HCT116 (cell line): ENCODE results near the gene PDE4A. TPM values are rescaled to one million over a fixed set of nuclear protein-coding genes. Genes with fewer than 3 reads are reported as not detected.

Source experiments
- ATAC-seq: fragments of 200-7000 bp; cut with Tn5 transposase; 2 replicates; pipeline ENCODE4 v1.9.1; 2020; ENCODE audit warnings: mild to moderate bottlenecking, moderate library complexity
- BruUV-seq: library from RNA; stranded (reverse); fragments of 400-500 nt; replicated peaks from 2 replicates; lab custom pipeline; 2021; lab: Mats Ljungman, UMichigan
- CTCF ChIA-PET: fragments of 300-600 bp; sonication (Branson Sonifier 250); formaldehyde crosslinking; loops from one replicate; lab custom pipeline; 2021; ENCODE audit warnings: antibody characterized with exemption; lab: Charles Lee
- POLR2A ChIA-PET: fragments of 300-600, 350-600 bp; sonication (Branson Sonifier 250); formaldehyde crosslinking; loops from one replicate; lab custom pipeline; 2021; ENCODE audit warnings: antibody characterized with exemption; lab: Charles Lee
- RAD21 ChIA-PET, 2 experiments: fragments of 300-600 bp; sonication (Branson Sonifier 250); formaldehyde crosslinking; loops; one replicate each; lab custom pipeline; 2023; ENCODE audit warnings: low total read pairs in 2 of 2; ENCODE audit not compliant: uncharacterized antibody in 2 of 2, unreplicated experiment in 2 of 2, low non-redundant PET in 1 of 2; lab: Charles Lee
- DNase-seq: peaks from one replicate; pipeline ENCODE4 v3.0.0-alpha.2; 2010; ENCODE audit warnings: low read depth, low spot score
- H2AFZ ChIP-seq: fragments of 200-600 bp; shearing (Covaris generic), sonication (generic); 2 replicates; pipeline ENCODE4 v1.6.1; 2017; ENCODE audit warnings: low read depth, mixed run types, mixed read lengths, antibody characterized with exemption, low read length; ENCODE audit not compliant: poor library complexity, severe bottlenecking
- H3K27ac ChIP-seq: 2 replicates; pipeline ENCODE4 v1.5.1; 2012; ENCODE audit warnings: low read depth, low read length
- H3K27me3 ChIP-seq: fragments of 200-600 bp; sonication (generic); 2 replicates; pipeline ENCODE4 v1.6.1; 2016; ENCODE audit warnings: mixed run types, low read length, mixed read lengths; ENCODE audit not compliant: insufficient read depth
- H3K36me3 ChIP-seq, 2 experiments: fragments of 200-500 bp in 1 of 2; fragments of 200-600 bp in 1 of 2; sonication (Bioruptor generic) in 1 of 2; sonication (generic) in 1 of 2; 2 replicates each; pipeline versions ENCODE4 v1.5.1 to v1.6.1; 2014 to 2016; ENCODE audit warnings: low read length in 2 of 2, inconsistent platforms in 1 of 2, mixed read lengths in 1 of 2, mixed run types in 1 of 2; ENCODE audit not compliant: insufficient read depth in 2 of 2, control insufficient read depth in 1 of 2
- H3K4me1 ChIP-seq, 2 experiments: fragments of 200-600 bp in 1 of 2; sonication (generic) in 1 of 2; 2 replicates each; pipeline versions ENCODE4 v1.5.1 to v1.6.1; 2012 to 2017; ENCODE audit warnings: low read length in 2 of 2, inconsistent platforms in 1 of 2, mild to moderate bottlenecking in 1 of 2, mixed read lengths in 1 of 2, mixed run types in 1 of 2, moderate library complexity in 1 of 2; ENCODE audit not compliant: insufficient read depth in 2 of 2, control insufficient read depth in 1 of 2
- H3K4me2 ChIP-seq: fragments of 200-600 bp; sonication (generic); 2 replicates; pipeline ENCODE4 v1.6.1; 2017; ENCODE audit warnings: mixed run types, low read length, mixed read lengths
- H3K4me3 ChIP-seq, 2 experiments: fragments of 200-600 bp in 1 of 2; sonication (generic) in 1 of 2; replicated peaks in 1 of 2; 2 replicates each; pipeline ENCODE4 v1.5.1; 2011 to 2016; ENCODE audit warnings: low read length in 2 of 2, control low read depth in 1 of 2, low read depth in 1 of 2, mild to moderate bottlenecking in 1 of 2, mixed read lengths in 1 of 2, mixed run types in 1 of 2
- H3K79me2 ChIP-seq: fragments of 200-600 bp; sonication (generic); 2 replicates; pipeline ENCODE4 v1.6.1; 2017; ENCODE audit warnings: mild to moderate bottlenecking, mixed run types, low read length, moderate library complexity, mixed read lengths; ENCODE audit not compliant: insufficient read depth
- H3K9ac ChIP-seq: fragments of 200-600 bp; sonication (generic); 2 replicates; pipeline ENCODE4 v1.6.1; 2016; ENCODE audit warnings: low read length, mixed read lengths
- H3K9me2 ChIP-seq: fragments of 200-600 bp; sonication (generic), shearing (Covaris generic); 2 replicates; pipeline ENCODE4 v1.6.1; 2017; ENCODE audit warnings: mixed run types, mild to moderate bottlenecking, moderate library complexity; ENCODE audit not compliant: insufficient read depth
- H3K9me3 ChIP-seq, 2 experiments: fragments of 200-500 bp in 1 of 2; fragments of 200-600 bp in 1 of 2; sonication (Bioruptor generic) in 1 of 2; sonication (generic) in 1 of 2; 2 replicates each; pipeline ENCODE4 v1.6.1; 2014 to 2017; ENCODE audit warnings: low read length in 2 of 2, mixed read lengths in 2 of 2, inconsistent platforms in 1 of 2, low read depth in 1 of 2, mild to moderate bottlenecking in 1 of 2, mixed run types in 1 of 2, moderate library complexity in 1 of 2; ENCODE audit not compliant: control insufficient read depth in 1 of 2, insufficient read depth in 1 of 2
- H4K20me1 ChIP-seq: fragments of 200-600 bp; sonication (generic), shearing (Covaris generic); 2 replicates; pipeline ENCODE4 v1.6.1; 2017; ENCODE audit warnings: mixed run types, mild to moderate bottlenecking, moderate library complexity; ENCODE audit not compliant: insufficient read depth
- CBX3 ChIP-seq: IDR thresholded peaks from 2 replicates; pipeline ENCODE4 v1.6.1; 2012; ENCODE audit warnings: low read depth
- CTCF ChIP-seq, 3 experiments: fragments of 200-600 bp in 1 of 3; sonication (generic) in 1 of 3; IDR thresholded peaks in 2 of 3; conservative IDR thresholded peaks in 1 of 3; 2 replicates each; pipeline ENCODE4 v1.5.1; 2012 to 2017; ENCODE audit warnings: low read depth in 2 of 3, low read length in 2 of 3, antibody characterized with exemption in 1 of 3, borderline replicate concordance in 1 of 3, control low read depth in 1 of 3, mild to moderate bottlenecking in 1 of 3, mixed read lengths in 1 of 3, mixed run types in 1 of 3, moderate library complexity in 1 of 3; ENCODE audit not compliant: insufficient read depth in 1 of 3
- EZH2 ChIP-seq: fragments of 200-600 bp; sonication (generic); IDR thresholded peaks from 2 replicates; pipeline ENCODE4 v1.6.1; 2017; ENCODE audit warnings: antibody characterized with exemption, mixed run types
- MAX ChIP-seq: IDR thresholded peaks from 2 replicates; pipeline ENCODE4 v1.6.1; 2012
- POLR2AphosphoS5 ChIP-seq: IDR thresholded peaks from 2 replicates; pipeline ENCODE4 v1.6.1; 2011; ENCODE audit warnings: mild to moderate bottlenecking, low read depth, low read length, moderate library complexity
- SIN3A ChIP-seq: IDR thresholded peaks from 2 replicates; pipeline ENCODE4 v1.6.1; 2012; ENCODE audit warnings: low read depth
- intact Hi-C: fragments of 100-400 bp; cut with micrococcal nuclease; formaldehyde crosslinking; loops from 2 replicates; pipeline ENCODE4 v1.10.0; 2022
- total RNA-seq: library from RNA; stranded (reverse); gene quantifications from one replicate; pipeline ENCODE4 v1.2.1, GENCODE V29; 2021; ENCODE audit not compliant: unreplicated experiment

The PDE4A gene
- total RNA-seq, 1 experiment from 2014 or later: 33.7 TPM

- peak; percentile 52; the same call in 1 of the 2 replicates for TF ChIP-seq POLR2AphosphoS5
- no peak for TF ChIP-seq MAX
- no peak for TF ChIP-seq EZH2
Observed at GRCh38 chr19:10430505-10431253, 10.3 kb downstream of the PDE4A start (continued).

GRCh38 chr19:10431254-10431942 is 11.1 kb downstream of the PDE4A start:
- RAD21 ChIA-PET: interaction anchor here in 1 of 2 experiments (0.6 kb wide), 1 partner anchor 41 kb away, joined by 3 read pairs; no protein-coding TSS in a partner anchor
- no peak for TF ChIP-seq SIN3A
- TF ChIP-seq CBX3: 0 out of 2 replicates have a peak, but pooled peaks have one; percentile 40
- TF ChIP-seq MAX: peak; percentile 38; the same call in 1 of the 2 replicates
- TF ChIP-seq CTCF (IDR thresholded peaks at IDR 0.05 in 2 of 3, conservative IDR thresholded peaks at IDR 0.05 in 1 of 3; ENCODE audit: borderline replicate concordance in 1 of 3, insufficient read depth in 1 of 3, low read depth in 2 of 3, low read length in 2 of 3): peak in 2 of 3 experiments; percentile 2 to 34; a peak in 1 of 6 replicates
- Histone ChIP-seq H2AFZ (no peak overlapping the region), H3K27ac (peak overlapping the region; percentile 87), H3K4me1 (peaks cover 21 to 36% of the 10 kb centered on the region in 2 experiments), H3K4me2 (peak overlapping the region; percentile 97), H3K36me3 (no peaks in the 10 kb centered on the region), H3K27me3 (no peaks in the 10 kb centered on the region), H4K20me1 (no peaks in the 10 kb centered on the region), H3K79me2 (peaks cover 43% of the 10 kb centered on the region), H3K9ac (peak overlapping the region; percentile 79), H3K9me3 (no peaks in the 10 kb centered on the region), H3K9me2 (no peaks in the 10 kb centered on the region), H3K4me3 (peak overlapping the region; percentile 48 to 82)
- CTCF ChIA-PET: interaction anchor here (0.6 to 1.3 kb wide), 5 partner anchors 11 to 51 kb away, joined by 3 to 5 read pairs (median 3); partner anchors contain the start of genes PDE4A and TYK2
- TSS peak; percentile 54 for BruUV-seq
- DNase-seq (no peak), ATAC-seq (peak; percentile 44)
- POLR2A ChIA-PET: interaction anchor here (0.6 to 0.7 kb wide), 3 partner anchors 10 to 189 kb away, joined by 3 to 6 read pairs (median 3); no protein-coding TSS in a partner anchor
- intact Hi-C loops: no loop called here
